H7 (cell line): Measurements from ENCODE around the gene LZTR1. TPM values are rescaled to one million over a fixed set of nuclear protein-coding genes. Genes with fewer than 3 reads are reported as not detected.

Experiments
- DNase-seq: peaks from one replicate; pipeline ENCODE4 v3.0.0; 2012
- H3K27me3 ChIP-seq: 2 replicates; pipeline ENCODE4 v1.6.0; 2011; ENCODE audit warnings: mild to moderate bottlenecking, low read length; ENCODE audit not compliant: control insufficient read depth, insufficient read depth
- H3K36me3 ChIP-seq: replicated peaks from 2 replicates; pipeline ENCODE4 v1.5.1; 2011; ENCODE audit warnings: low read length; ENCODE audit not compliant: control insufficient read depth, insufficient read depth
- H3K4me3 ChIP-seq: 2 replicates; pipeline ENCODE4 v1.5.1; 2011; ENCODE audit warnings: low read depth, mild to moderate bottlenecking, control low read depth, low read length, moderate library complexity; ENCODE audit not compliant: insufficient read depth
- total RNA-seq: library from RNA; depleted of rRNA; stranded (reverse); fragments of >200 nt; shearing (Covaris generic); gene quantifications from 2 replicates; pipeline ENCODE4 v1.2.3, GENCODE V29; 2014

The LZTR1 gene
- total RNA-seq, 1 experiment from 2014 or later = 28.3 TPM

GRCh38 chr22:20957102-20957682 lies 24.9 kb upstream of the LZTR1 start:
- H3K36me3 ChIP-seq = peaks cover 6% of the 10 kb centered on the region
- peaks cover 2% of the 10 kb centered on the region; the same call in 1 of the 2 replicates for H3K27me3 ChIP-seq
- peak; percentile 84 for DNase-seq
- peak overlapping the region; percentile 80 for H3K4me3 ChIP-seq

- Histone ChIP-seq H3K36me3 (peaks cover 4% of the 10 kb centered on the region), H3K4me3 (peak overlapping the region; percentile 80), H3K27me3 (peaks cover 4% of the 10 kb centered on the region)
- peak; percentile 89 for DNase-seq
Observed at GRCh38 chr22:20957683-20958431, 24.2 kb upstream of the LZTR1 start.

- H3K27me3 ChIP-seq = peaks cover 24% of the 10 kb centered on the region
- no peak overlapping the region for H3K4me3 ChIP-seq
- DNase-seq = no peak
Observed at GRCh38 chr22:20959578-20960461, 22.3 kb upstream of the LZTR1 start.

GRCh38 chr22:20960609-20961008 lies 21.5 kb upstream of the LZTR1 start:
- Histone ChIP-seq H3K27me3 (peaks cover 30% of the 10 kb centered on the region), H3K4me3 (no peak overlapping the region), H3K36me3 (no peaks in the 10 kb centered on the region)
- DNase-seq = no peak

More at GRCh38 chr22:20959578-20960461, 22.3 kb upstream of the LZTR1 start:
- H3K36me3 ChIP-seq = no peaks in the 10 kb centered on the region

GRCh38 chr22:20962491-20962945 lies 19.6 kb upstream of the LZTR1 start:
- H3K36me3 ChIP-seq = no peaks in the 10 kb centered on the region
- peaks cover 45% of the 10 kb centered on the region for H3K27me3 ChIP-seq
- DNase-seq = no peak
- H3K4me3 ChIP-seq = no peak overlapping the region

GRCh38 chr22:20963201-20964052 lies 18.7 kb upstream of the LZTR1 start:
- no peak for DNase-seq
- no peak overlapping the region for H3K4me3 ChIP-seq
- no peaks in the 10 kb centered on the region for H3K36me3 ChIP-seq
- H3K27me3 ChIP-seq = peaks cover 52% of the 10 kb centered on the region

GRCh38 chr22:20964090-20964798 lies 17.9 kb upstream of the LZTR1 start:
- Histone ChIP-seq H3K4me3 (peak overlapping the region; percentile 27), H3K36me3 (no peaks in the 10 kb centered on the region), H3K27me3 (peaks cover 60% of the 10 kb centered on the region)
- no peak for DNase-seq

- H3K27me3 ChIP-seq = peaks cover 61% of the 10 kb centered on the region
- peak overlapping the region; percentile 27 for H3K4me3 ChIP-seq
Observed at GRCh38 chr22:20964799-20965103, 17.3 kb upstream of the LZTR1 start.

GRCh38 chr22:20965104-20965887 lies 16.8 kb upstream of the LZTR1 start:
- Histone ChIP-seq H3K27me3 (peaks cover 64% of the 10 kb centered on the region), H3K36me3 (no peaks in the 10 kb centered on the region), H3K4me3 (peak overlapping the region; percentile 28)
- DNase-seq = peak; percentile 85

More at GRCh38 chr22:20964799-20965103, 17.3 kb upstream of the LZTR1 start:
- peak; percentile 85 for DNase-seq
- H3K36me3 ChIP-seq = no peaks in the 10 kb centered on the region

- H3K27me3 ChIP-seq = peaks cover 64% of the 10 kb centered on the region
- peak; percentile 64 for DNase-seq
Observed at GRCh38 chr22:20965888-20966855, 15.9 kb upstream of the LZTR1 start.

GRCh38 chr22:20966883-20967696 lies 15.0 kb upstream of the LZTR1 start, which contains the start of gene AIFM3:
TSS of gene AIFM3 (plus strand) at chr22:20967255. CDS start at chr22:20967945, 690 bp downstream.
- DNase-seq = peak; percentile 66
- H3K36me3 ChIP-seq = no peaks in the 10 kb centered on the region
- H3K4me3 ChIP-seq = no peak within 1 kb of the TSS
- H3K27me3 ChIP-seq = peaks cover 64% of the 10 kb centered on the region

More at GRCh38 chr22:20965888-20966855, 15.9 kb upstream of the LZTR1 start:
- H3K36me3 ChIP-seq = no peaks in the 10 kb centered on the region
- no peak overlapping the region for H3K4me3 ChIP-seq
